D721Med (cell line): Measurements from ENCODE around the gene TMEM45A.

Experiments
- DNase-seq: peaks from one replicate; pipeline ENCODE4 v3.0.0; 2011; ENCODE audit warnings: low spot score; ENCODE audit not compliant: insufficient read length
- FAIRE-seq: peaks from 2 replicates; lab custom pipeline; 2011; peaks lifted over from hg19 to GRCh38; lab: Jason Lieb, UNC
- TF ChIP-seq, protein P1 (sequence below): IDR thresholded peaks from 2 replicates; pipeline ENCODE4 v1.5.1; 2012; ENCODE audit warnings: mild to moderate bottlenecking, control low read depth; ENCODE audit not compliant: insufficient read depth; ENCODE audit errors: missing control alignments

Gene TMEM45A

DNA sequence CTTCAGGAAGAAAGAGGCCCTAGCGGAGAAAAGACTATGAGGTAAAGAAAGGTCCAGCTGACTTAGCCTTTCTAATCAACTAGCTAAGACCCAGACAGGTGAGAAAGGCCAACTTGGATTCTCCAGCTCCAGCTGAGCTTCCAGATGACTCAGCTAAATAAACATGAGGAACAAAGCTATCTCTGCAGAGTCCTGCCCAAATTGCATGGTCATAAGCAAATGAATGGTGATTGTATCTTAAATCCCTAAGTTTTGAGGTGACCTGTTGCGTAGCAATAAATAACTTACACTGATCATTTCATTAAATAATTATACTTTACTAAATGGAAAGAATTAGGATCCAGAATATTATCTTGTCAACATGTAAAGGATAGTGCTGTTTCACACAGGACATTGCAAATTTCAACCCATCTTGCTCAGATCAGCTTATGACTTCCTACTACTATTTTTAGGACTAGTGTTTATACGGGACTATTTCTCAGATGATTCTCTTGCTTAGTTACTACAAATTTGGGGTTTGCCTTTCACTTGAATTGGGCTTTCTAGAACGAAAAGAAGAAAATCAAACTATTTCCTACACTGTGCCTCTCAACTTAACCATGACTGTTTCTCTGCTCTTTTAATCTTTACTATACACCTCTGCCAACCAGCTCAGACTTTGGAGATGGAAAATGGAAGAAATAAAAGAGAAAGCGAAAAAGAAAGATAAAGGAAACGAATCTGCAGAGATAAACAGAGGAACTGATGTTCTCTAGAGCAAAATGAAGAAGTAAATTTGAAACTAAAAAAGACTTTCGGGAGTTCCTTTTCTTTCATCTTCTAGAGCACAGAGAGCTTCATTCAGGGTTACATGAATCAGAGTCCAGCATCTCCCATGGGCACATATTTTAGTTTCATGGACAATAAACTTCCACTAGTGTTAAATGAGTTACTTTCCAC is 110.4 kb downstream of the TMEM45A start:
- no peak for DNase-seq
- TF ChIP-seq, protein P1, sequence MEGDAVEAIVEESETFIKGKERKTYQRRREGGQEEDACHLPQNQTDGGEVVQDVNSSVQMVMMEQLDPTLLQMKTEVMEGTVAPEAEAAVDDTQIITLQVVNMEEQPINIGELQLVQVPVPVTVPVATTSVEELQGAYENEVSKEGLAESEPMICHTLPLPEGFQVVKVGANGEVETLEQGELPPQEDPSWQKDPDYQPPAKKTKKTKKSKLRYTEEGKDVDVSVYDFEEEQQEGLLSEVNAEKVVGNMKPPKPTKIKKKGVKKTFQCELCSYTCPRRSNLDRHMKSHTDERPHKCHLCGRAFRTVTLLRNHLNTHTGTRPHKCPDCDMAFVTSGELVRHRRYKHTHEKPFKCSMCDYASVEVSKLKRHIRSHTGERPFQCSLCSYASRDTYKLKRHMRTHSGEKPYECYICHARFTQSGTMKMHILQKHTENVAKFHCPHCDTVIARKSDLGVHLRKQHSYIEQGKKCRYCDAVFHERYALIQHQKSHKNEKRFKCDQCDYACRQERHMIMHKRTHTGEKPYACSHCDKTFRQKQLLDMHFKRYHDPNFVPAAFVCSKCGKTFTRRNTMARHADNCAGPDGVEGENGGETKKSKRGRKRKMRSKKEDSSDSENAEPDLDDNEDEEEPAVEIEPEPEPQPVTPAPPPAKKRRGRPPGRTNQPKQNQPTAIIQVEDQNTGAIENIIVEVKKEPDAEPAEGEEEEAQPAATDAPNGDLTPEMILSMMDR: no peak
- FAIRE-seq: no peak

DNA sequence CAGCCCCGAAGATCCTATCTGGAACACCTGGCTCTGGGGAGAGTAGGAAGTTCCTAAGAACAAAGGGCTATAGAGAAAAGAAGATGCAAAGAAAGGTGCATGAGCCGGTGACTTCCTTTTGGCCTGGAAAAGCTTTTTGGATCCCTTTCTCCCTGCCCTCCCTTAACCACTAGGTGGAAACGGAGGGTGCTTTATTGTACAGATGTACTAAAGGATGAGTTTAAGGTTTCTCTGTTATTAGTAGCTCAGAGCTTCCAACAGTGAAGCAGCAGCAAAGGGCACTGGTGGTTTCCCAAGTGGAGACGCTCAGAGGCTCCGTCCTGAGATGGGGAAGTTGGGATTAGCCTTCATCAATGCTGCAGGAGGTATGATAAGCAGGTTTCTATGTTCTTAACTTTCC is 111.0 kb downstream of the TMEM45A start:
- FAIRE-seq: no peak
- DNase-seq: no peak

DNA sequence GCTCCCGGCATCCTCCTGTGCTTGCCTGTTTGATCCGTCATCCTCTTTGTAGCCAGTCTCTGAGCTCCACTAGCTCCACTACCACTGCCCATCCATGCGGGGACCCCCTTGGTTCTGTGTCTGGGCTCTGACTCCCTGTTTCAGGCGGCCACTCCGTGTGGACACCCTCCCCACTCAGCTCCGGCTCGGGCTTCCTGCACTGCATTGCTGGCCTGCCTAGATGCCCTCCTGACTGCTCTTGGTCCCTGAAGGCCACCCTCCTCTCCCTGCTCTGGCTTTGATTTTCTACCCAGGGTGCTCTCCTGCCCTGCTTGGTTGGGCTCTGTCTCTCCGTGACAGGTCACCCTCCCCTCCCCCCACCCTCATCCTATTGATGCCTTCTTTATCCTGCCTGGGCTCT is 112.9 kb downstream of the TMEM45A start:
- no peak for FAIRE-seq
- TF ChIP-seq, protein P1: no peak
- no peak for DNase-seq

More for the DNA sequence above, 111.0 kb downstream of the TMEM45A start:
- TF ChIP-seq, protein P1: peak; percentile 45

DNA sequence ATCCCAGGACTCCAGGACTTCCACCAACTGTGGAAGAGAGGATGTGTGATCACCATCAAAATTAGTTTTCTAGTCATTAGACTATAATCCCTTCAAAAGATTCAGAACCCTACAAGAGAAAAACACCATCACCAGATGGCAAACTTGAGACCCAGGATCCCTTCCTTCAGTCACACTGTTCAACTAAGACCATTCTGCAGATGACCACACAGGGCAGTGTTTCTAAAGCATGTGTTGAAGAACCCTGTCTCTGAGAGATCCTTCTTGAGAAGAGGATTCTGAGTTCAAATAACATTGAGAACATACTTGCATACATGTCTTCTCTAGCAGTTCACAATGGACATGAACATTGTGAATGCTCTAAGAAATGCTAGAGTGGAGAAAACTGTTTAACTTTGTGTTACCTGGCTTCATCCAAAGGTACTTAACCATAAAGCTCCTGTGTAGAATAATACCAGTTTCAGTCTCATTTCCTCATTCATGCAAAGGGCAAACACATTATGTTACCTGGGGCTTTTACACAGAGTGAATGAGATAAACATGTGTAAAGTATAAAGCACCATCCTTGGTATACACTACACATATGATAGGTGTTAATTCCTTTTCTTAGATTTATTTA is 114.6 kb downstream of the TMEM45A start:
- TF ChIP-seq, protein P1: no peak
- DNase-seq (no peak), FAIRE-seq (no peak)

DNA sequence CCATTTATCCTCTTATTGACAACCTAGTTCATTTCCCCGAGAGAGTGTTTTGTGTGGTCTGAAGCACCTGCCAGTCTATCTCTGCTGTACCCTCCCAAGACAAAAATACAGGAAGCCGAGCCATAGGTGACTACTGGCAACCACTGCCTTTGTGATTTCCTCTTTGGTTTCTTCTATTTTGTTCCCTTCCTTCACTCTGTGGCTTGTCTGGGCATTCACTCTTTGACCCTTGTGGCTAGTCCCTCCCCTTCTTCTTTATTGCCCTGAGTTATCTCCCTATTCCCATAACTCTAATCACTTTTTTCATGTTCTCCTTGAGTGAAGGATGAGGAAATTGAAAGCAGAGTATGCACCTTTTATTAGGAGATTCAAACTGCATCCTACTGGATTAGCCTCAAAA is 116.9 kb downstream of the TMEM45A start, which contains the start of gene ADGRG7:
TSS of gene ADGRG7 (plus strand) at position 297 of the 400 bp plus-strand sequence. CDS start 256 bp downstream, outside the sequence.
- TF ChIP-seq, protein P1: no peak
- DNase-seq: no peak
- FAIRE-seq: no peak

DNA sequence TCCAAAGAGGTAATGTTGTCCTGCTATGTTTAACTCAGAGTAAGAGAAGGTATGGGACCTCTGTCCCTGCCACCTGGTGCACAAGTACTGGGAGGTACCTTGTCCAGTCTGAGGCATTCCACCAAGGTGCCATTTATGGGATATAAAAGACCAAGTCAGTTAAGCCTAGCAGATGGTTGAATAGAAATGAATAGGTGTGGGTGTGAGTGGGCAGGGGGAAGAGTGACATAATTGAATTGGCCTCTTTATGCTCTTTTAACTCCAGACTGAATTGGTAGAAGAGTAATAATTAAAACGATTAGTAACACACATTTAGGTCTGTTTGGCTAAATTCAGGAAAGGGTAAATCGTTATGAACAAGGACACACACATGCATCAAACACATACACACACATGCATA is 117.5 kb downstream of the TMEM45A start:
- no peak for DNase-seq
- no peak for FAIRE-seq
- TF ChIP-seq, protein P1: no peak

DNA sequence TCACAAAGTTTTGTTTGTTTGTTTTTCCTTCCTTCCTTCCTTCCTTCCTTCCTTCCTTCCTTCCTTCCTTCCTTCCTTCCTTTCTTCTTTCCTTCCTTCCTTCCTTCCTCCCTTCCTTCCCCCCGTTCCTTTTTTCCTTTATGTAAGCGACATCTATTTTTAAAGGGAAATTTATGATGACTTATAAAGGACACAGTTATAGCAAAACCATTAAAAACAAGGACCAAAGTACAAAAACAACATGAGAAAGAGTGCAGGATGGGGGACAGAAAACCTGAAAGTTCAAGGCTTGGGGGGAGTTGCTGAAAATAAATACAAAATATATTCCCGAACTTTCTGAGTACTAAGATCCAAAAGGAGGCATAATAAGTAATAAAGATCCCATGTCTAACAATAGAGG is 118.8 kb downstream of the TMEM45A start:
- TF ChIP-seq, protein P1: no peak
- DNase-seq: no peak
- no peak for FAIRE-seq
